ENCODE data around the gene SFR1.

Gene SFR1, protein sequence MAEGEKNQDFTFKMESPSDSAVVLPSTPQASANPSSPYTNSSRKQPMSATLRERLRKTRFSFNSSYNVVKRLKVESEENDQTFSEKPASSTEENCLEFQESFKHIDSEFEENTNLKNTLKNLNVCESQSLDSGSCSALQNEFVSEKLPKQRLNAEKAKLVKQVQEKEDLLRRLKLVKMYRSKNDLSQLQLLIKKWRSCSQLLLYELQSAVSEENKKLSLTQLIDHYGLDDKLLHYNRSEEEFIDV

GRCh38 chr10:104121485-104122224 lies at the start of gene SFR1:
Gene SFR1 (plus strand): TSS chr10:104122171. CDS start chr10:104122184, 13 bp downstream.
- DNase-seq: peak; percentile 100

- no peak for DNase-seq
These were observed 49.2 kb upstream of the SFR1 start for GRCh38 chr10:104072786-104073185.

DNA sequence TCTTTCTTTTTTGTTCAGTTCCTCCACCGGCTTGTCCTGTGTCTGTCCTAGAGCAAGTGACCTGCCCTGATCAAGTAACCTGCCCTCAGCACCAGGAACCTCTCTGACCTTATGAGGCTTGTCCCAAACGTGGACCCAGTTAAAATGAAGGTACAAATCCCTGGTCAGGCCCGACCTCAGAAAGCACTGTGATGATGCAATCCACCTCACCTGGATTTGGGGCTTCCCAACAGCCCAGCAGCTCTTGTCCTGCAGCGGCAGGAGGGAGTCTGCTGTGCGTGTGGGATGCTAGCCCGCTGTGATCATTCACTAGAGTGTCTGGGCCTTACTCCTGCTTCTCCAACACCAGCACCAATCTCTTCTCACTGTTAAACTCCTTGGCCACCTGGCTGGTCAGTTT lies 47.5 kb upstream of the SFR1 start:
- DNase-seq: no peak

- peak; percentile 51 for DNase-seq
These were observed 45.2 kb upstream of the SFR1 start for GRCh38 chr10:104076743-104077160.

GRCh38 chr10:104077247-104077646 lies 44.7 kb upstream of the SFR1 start:
- DNase-seq: peak; percentile 42

DNA sequence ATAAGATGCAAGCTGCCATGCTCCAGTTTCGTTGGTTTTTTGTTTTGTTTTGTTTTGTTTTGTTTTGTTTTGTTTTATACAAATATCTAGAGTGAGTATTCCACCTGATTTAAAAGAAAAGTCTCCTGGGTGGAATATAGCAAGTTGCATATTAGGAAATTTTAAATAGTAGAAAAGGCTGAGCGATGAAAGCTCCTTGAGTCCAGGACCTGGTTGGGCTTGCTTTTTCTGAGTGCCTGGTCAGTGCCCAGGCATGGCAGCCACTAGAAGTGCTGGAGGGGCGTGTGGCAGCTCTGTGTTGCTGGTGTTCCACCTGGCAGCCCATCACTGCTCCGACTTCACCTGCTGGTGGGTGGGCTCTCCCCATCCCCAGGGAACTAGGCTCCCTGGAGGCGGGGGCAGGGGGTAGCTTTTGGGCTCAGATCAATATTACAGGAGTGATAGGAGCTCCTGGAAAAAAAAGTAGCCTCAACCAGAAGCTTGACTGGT lies 44.3 kb upstream of the SFR1 start:
- no peak for DNase-seq

DNA sequence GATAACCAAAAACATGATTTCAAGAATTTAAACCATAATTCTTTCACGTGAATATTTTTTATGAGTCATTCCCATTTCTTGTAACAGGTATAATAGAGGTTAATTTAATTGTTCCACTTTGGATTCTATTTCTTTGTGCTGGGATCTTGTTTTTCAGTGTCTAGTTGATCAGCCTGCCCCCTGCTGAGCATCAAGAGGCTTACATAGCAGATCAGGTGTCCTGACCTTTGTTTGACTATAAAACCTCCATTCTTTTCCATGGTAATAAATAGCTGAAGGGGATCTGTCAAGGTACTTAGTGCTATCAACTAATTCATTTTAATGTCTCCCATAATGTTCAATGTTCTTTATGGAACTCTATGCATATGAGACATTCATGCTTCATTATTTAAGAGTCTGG lies 41.2 kb upstream of the SFR1 start:
- DNase-seq: no peak

GRCh38 chr10:104081998-104082397 lies 40.0 kb upstream of the SFR1 start:
- no peak for DNase-seq

GRCh38 chr10:104084482-104085142 lies 37.4 kb upstream of the SFR1 start:
- DNase-seq: no peak

GRCh38 chr10:104085801-104086400 lies 36.1 kb upstream of the SFR1 start, which contains the start of gene COL17A1:
Gene COL17A1 (minus strand): TSS chr10:104085880. CDS start chr10:104080673, 5,207 bp downstream.
- DNase-seq: no peak

- no peak for DNase-seq
These were observed 33.7 kb upstream of the SFR1 start for GRCh38 chr10:104088239-104088638.

DNA sequence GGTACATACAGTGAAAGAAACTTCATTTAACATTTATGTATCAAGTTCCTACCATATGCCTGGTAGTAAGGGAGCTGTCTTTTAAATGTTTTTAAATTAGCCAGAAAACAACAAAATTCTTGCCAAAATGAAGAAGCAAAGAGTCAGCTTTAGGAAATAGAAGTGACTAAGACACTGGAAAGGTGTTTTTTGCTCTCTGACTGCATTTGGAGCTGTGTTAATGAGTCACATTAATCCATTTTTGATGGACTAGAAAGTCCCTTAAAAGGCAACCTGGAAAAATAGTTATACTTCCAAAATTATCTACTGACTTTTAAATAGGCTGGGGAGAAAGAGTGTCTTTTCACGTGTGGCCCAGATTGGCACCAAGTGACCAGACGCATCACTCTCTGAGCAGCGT lies 32.4 kb upstream of the SFR1 start:
- no peak for DNase-seq

GRCh38 chr10:104090611-104091010 lies 31.4 kb upstream of the SFR1 start:
- no peak for DNase-seq

- no peak for DNase-seq
These were observed 29.2 kb upstream of the SFR1 start for GRCh38 chr10:104092749-104093148.

DNA sequence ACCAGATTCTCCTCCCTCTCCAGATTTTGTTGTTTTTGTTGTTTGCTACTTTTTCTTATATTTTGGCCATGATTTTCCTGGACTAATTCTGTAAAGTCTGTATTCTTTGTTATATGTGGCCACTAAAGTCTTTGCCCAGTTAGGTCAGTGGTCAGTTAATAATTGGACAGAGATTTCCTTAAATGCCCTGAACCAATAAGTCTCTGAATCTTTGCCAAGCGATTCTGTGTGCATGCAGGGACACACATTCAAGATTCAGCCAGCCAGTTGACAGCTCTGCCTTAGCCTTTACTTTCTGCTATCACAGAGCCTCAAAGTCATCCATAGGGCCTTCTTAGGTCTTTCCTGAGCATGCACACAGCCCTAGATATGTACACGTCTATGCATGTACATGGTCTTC lies 25.3 kb upstream of the SFR1 start:
- no peak for DNase-seq

- DNase-seq: no peak
These were observed 23.5 kb upstream of the SFR1 start for GRCh38 chr10:104098358-104098925.

DNA sequence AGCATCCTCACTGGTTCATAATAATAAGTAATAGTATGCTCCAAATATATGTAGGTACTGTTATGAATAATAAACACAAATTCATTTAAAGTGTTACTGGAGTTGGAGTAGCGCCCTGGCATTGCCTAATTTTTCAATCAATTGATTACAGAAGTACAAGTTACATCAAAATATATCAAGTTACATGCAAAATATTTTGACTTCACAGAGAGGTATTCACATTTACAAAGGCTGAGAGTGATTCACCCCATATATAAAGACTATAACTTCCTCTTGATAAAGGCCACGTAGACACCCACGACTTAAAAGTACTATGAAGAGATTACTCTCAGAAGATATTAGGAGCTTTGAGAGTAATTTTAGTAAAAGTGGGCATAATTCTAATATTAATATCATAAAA lies 22.7 kb upstream of the SFR1 start:
- DNase-seq: no peak

- DNase-seq: no peak
These were observed 22.0 kb upstream of the SFR1 start for GRCh38 chr10:104099941-104100340.

DNA sequence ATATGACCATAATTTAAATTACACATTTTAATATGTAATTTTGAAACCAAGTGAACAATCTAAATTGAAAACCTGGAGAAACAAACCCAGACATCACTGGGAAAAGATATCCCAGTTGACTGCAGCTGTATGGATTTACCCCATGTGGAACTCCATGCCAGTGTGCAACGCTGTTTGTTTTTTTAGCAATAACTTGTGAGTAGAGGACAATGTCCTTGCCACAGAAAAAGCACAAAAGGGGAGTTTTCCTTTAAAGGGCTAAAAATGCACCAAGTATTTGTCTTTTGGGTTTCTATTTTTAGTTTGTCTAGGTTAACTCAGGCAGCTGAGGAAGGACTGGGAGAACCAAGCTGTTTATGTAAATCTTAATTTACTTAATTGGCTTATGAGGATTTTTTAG lies 21.2 kb upstream of the SFR1 start:
- DNase-seq: no peak

DNA sequence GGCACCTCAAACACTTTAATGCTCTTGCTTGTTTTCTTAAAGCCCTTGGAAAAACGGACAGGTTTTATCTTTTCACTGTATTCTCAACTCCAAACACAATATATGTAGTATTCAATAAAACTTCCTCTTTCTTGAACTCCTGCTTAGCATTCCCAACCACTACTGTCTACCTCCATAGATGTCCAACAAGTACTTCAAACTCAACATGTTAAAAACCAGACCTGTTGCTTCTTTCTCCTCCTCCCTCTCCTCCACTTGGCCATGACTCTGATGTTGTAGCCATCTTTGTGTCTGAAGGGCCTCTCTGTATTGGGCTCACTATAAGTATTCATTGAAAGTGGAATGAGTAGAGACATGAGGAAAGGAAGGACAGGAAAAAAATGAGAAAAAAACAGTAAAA lies 20.1 kb upstream of the SFR1 start:
- DNase-seq: no peak

- DNase-seq: no peak
These were observed 18.0 kb upstream of the SFR1 start for GRCh38 chr10:104103956-104104355.

GRCh38 chr10:104104418-104104817 lies 17.6 kb upstream of the SFR1 start:
- no peak for DNase-seq

DNA sequence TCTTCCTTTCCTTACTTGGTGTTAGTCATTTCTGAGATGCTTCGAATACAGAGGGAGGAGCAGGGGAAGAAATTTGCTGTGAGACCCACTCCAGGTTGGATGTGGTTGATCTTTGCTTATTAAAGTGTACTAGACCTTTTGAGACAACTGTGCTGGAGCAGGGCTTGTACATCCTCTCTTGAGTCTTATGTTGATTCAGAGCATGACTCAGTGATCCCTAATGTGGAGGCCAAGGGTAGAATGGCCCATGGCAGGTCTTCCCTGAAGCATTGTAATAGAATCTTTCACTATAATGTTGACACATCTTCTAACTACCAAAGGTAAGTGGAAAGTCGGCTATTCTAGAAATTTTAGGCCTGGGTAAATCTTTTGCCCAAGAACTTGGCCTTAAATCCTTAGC lies 17.0 kb upstream of the SFR1 start:
- no peak for DNase-seq

Measured in retina (tissue), 1 donor.